HL-60 (cell line): Measurements from ENCODE around the gene GGT7.

Experiments used
- CTCF ChIP-seq: IDR thresholded peaks from one replicate; pipeline ENCODE4 v1.5.1; 2011; ENCODE audit warnings: low read length, control low read depth, inconsistent platforms; ENCODE audit not compliant: insufficient read depth
- SPI1 ChIP-seq: IDR thresholded peaks from 2 replicates; pipeline ENCODE4 v1.6.1; 2012; ENCODE audit warnings: low read depth, mild to moderate bottlenecking, borderline replicate concordance

DNA sequence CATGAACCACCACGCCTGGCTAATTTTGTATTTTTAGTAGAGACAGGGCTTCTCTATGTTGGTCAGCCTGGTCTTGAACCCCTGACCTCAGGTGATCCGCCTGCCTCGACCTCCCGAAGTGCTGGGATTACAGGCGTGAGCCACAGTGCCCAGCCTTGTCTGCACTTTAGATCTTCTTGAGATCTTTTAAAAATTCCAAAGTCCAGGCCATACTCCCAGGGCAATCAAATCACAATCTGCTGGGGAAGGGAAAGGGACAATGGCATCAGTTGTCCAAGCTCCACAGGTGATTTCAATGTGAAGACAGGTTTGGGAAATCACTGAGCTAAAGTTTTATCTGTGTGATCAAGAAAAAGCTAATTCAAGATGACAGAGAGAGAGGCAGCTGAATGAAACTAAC is 64.1 kb downstream of the GGT7 start:
- TF ChIP-seq CTCF (no peak), SPI1 (no peak)
